Measurements from ENCODE around the gene SGMS1. TPM values are rescaled to one million over a fixed set of nuclear protein-coding genes. Genes with fewer than 3 reads are reported as not detected.

Gene SGMS1
- total RNA-seq, 1 donor from 2014 or later = 25.0 TPM

DNA sequence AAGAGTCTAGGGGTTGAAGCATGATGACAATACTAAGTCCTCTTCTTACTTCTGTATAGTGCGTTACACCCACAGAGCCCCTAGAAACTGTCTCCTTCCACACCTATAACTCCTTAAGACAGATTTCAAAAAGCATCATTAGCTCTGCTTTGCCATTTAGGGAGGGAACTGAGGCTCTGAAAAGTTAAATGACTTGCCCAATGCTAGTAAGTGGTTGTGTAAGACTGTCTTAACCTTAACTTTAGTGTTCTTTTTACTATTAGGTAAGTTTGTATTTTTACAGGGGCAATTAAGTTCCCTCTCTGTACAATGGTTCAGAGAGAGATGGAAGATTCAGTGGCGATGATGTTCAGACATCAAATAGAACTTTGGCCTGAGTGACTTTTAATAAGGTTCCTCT lies 299.7 kb downstream of the SGMS1 start:
- Mint-ChIP-seq H3K4me1 (ENCODE audit: low read depth) (peaks cover 17% of the 10 kb centered on the region), H3K36me3 (ENCODE audit: insufficient read depth) (peaks cover 1% of the 10 kb centered on the region), H3K27ac (no peak overlapping the region), H3K27me3 (no peaks in the 10 kb centered on the region), H3K4me3 (ENCODE audit: low read depth) (no peak overlapping the region), H3K9me3 (ENCODE audit: low read depth) (no peaks in the 10 kb centered on the region)
- no peak for DNase-seq (ENCODE audit: low spot score, unreplicated experiment)
- TF ChIP-seq, protein P1, sequence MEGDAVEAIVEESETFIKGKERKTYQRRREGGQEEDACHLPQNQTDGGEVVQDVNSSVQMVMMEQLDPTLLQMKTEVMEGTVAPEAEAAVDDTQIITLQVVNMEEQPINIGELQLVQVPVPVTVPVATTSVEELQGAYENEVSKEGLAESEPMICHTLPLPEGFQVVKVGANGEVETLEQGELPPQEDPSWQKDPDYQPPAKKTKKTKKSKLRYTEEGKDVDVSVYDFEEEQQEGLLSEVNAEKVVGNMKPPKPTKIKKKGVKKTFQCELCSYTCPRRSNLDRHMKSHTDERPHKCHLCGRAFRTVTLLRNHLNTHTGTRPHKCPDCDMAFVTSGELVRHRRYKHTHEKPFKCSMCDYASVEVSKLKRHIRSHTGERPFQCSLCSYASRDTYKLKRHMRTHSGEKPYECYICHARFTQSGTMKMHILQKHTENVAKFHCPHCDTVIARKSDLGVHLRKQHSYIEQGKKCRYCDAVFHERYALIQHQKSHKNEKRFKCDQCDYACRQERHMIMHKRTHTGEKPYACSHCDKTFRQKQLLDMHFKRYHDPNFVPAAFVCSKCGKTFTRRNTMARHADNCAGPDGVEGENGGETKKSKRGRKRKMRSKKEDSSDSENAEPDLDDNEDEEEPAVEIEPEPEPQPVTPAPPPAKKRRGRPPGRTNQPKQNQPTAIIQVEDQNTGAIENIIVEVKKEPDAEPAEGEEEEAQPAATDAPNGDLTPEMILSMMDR (IDR thresholded peaks at IDR 0.05; ENCODE audit: unreplicated experiment) = no peak

DNA sequence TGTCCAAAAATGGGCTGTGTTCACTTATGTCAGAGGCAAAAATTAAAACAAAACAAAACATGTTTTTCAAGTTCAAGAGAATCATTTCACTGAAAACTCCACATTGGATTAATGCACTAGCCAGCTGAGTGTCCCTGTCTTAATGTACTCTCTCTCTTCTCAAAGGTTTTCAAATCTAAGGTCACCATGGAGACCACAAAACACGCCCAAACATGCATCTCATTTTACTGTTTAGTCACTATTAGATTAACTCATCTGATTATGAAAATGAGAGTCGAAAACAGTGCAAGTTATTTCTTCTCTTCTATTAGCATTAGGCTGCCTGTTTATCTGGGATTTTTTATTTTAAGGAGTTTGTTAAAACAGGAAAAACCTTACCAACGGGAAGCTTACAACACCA lies 301.7 kb downstream of the SGMS1 start:
- H3K27me3 Mint-ChIP-seq = no peaks in the 10 kb centered on the region
- H3K4me3 Mint-ChIP-seq (ENCODE audit: low read depth) = no peak overlapping the region
- peaks cover 11% of the 10 kb centered on the region for H3K4me1 Mint-ChIP-seq (ENCODE audit: low read depth)
- peaks cover 1% of the 10 kb centered on the region for H3K36me3 Mint-ChIP-seq (ENCODE audit: insufficient read depth)
- no peak for DNase-seq (ENCODE audit: low spot score, unreplicated experiment)
- H3K27ac Mint-ChIP-seq = no peak overlapping the region
- TF ChIP-seq, protein P1 (IDR thresholded peaks at IDR 0.05; ENCODE audit: unreplicated experiment) = no peak
- H3K9me3 Mint-ChIP-seq (ENCODE audit: low read depth) = no peaks in the 10 kb centered on the region

DNA sequence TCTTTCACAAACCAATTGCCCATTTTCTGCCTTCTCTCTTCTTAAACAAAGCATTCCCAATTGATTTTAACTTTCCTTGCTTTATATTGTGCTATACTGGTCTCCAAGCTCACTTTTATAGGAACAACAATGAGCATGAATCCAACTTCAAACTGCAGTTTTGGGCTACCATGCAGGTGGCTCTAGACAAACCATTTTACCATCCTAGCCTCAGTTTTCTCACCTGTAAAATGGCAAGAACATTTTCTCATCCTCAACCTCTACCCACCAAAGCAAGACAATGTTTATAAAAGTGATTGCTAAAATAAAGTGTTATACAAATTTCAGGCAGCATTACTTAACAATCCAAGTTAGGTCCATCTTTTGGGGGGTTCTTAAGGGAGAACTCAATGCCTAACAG lies 305.6 kb downstream of the SGMS1 start:
- Mint-ChIP-seq H3K27me3 (no peaks in the 10 kb centered on the region), H3K27ac (no peak overlapping the region), H3K4me1 (ENCODE audit: low read depth) (no peaks in the 10 kb centered on the region)

DNA sequence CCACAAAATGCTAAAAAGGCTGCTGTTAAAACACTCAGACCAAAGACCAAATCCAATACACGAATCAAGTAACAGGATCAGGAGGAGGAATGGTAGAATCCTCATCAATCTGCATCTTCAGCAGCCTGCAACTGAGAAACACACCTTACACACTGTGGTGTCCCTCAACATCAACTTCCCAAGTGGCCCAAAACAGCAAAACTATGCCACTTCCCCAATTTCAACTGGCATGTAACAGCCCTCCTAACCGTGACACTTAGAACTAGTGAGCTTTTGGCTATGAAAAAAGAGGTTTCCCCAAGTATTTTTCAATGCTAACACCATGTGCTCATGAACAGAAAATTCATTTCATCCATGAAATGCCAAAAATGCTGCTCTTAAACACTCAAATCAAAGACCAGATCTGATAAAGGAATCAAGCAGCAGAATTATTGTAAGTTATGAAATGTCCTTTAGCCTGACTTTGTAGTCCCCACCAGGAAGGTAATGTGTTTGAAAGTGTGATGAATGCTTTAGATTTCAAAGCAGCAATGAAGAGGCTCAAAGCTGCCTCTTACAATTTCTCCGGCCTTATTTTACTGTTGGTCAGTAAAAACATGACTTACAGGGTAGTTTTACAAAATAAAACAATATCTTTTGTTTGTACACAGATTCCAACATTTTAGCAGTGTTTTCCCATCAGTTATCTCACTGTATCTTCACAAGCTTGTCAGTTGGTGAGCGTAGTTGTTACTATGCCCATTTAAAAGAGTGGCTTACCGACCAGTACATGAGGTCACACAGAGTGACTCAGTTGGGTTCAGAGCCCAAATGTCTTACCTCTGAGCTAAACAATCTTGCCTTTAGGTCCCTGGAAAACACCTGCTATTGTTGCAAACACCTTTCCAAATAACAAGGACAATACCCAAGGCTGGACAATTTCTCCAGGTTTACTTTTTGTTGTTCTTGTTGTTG lies 306.8 kb downstream of the SGMS1 start:
- no peak for DNase-seq (ENCODE audit: low spot score, unreplicated experiment)
- no peak overlapping the region for H3K4me3 Mint-ChIP-seq (ENCODE audit: low read depth)
- peaks cover 8% of the 10 kb centered on the region for H3K36me3 Mint-ChIP-seq (ENCODE audit: insufficient read depth)
- peaks cover 6% of the 10 kb centered on the region for H3K9me3 Mint-ChIP-seq (ENCODE audit: low read depth)
- no peak overlapping the region for H3K27ac Mint-ChIP-seq
- no peaks in the 10 kb centered on the region for H3K27me3 Mint-ChIP-seq
- TF ChIP-seq, protein P1 (IDR thresholded peaks at IDR 0.05; ENCODE audit: unreplicated experiment) = no peak
- no peaks in the 10 kb centered on the region for H3K4me1 Mint-ChIP-seq (ENCODE audit: low read depth)

More for the DNA sequence above, 305.6 kb downstream of the SGMS1 start:
- no peak for DNase-seq (ENCODE audit: low spot score, unreplicated experiment)
- Mint-ChIP-seq H3K4me3 (ENCODE audit: low read depth) (no peak overlapping the region), H3K9me3 (ENCODE audit: low read depth) (no peaks in the 10 kb centered on the region), H3K36me3 (ENCODE audit: insufficient read depth) (peaks cover 2% of the 10 kb centered on the region)
- TF ChIP-seq, protein P1 (IDR thresholded peaks at IDR 0.05; ENCODE audit: unreplicated experiment) = no peak

DNA sequence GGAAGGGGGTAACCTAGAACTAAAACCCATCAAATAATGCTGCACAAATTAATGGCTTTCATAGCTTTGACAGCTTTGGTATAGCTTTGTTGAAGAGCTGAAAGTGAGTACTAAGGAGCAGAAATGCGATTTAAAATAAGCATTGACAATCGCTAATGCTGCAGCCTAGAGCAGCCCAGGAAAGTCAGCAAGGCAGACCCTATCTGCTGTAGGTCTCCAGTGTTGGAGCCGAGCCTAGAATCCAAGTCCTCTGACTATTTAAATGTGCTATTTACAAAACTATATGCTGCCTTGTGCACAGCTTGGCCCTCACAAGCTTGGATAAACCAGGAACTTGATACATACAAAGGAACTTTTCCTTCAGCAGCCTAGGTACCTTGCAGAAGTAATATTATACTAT lies 307.6 kb downstream of the SGMS1 start:
- TF ChIP-seq, protein P1 (IDR thresholded peaks at IDR 0.05; ENCODE audit: unreplicated experiment) = no peak
- Mint-ChIP-seq H3K27me3 (no peaks in the 10 kb centered on the region), H3K27ac (no peak overlapping the region), H3K4me1 (ENCODE audit: low read depth) (no peaks in the 10 kb centered on the region), H3K36me3 (ENCODE audit: insufficient read depth) (peaks cover 8% of the 10 kb centered on the region), H3K4me3 (ENCODE audit: low read depth) (no peak overlapping the region), H3K9me3 (ENCODE audit: low read depth) (peaks cover 6% of the 10 kb centered on the region)
- no peak for DNase-seq (ENCODE audit: low spot score, unreplicated experiment)

All from progenitor cell of endocrine pancreas (in vitro differentiated cells).